ENCODE results near the gene NDC80.
"Not testable (repeated sequence)": the region's sequence is repeated elsewhere in the genome, so short reads cannot be mapped to it uniquely, and the experiment has no call there.

NDC80 gene

DNA sequence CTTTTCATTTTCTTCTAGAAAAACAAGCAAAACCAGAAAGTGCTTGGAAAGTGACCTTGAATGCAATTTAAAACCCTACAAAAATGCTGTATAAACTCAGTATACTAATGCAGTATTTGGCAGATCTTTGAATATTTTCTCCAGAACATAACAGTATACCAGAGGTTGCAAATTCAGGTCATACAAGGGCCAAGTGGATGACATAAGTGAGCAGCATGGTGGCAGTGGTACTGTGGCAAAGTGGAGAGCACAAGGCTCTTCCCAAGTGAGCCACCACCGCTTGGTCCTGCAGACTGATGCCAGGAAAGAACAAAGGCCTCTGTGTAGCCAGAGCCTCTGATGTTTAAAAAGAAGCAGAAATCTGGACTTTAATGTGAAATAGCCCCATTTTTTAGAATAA lies 33.1 kb upstream of the NDC80 start:
- H3K18ac ChIP-seq (ENCODE audit: low read length) = no peak overlapping the region
- no peak overlapping the region for H4K91ac ChIP-seq (ENCODE audit: low read depth, low read length, poor library complexity)
- no peak for DNase-seq (ENCODE audit: low spot score)
- no peaks in the 10 kb centered on the region for H3K9me3 ChIP-seq (replicated peaks in 1 of 2; ENCODE audit: control insufficient read depth in 2 of 2, insufficient read depth in 1 of 2, low read depth in 1 of 2, low read length in 2 of 2)
- H3K27ac ChIP-seq (replicated peaks; ENCODE audit: low read length) = no peak overlapping the region
- H3K4me1 ChIP-seq (ENCODE audit: control insufficient read depth in 2 of 2, insufficient read depth in 1 of 2, low read depth in 1 of 2, low read length in 2 of 2) = no peaks in the 10 kb centered on the region
- H3K4me3 ChIP-seq (ENCODE audit: low read length in 2 of 2) = no peak overlapping the region
- H3K27me3 ChIP-seq (ENCODE audit: control insufficient read depth in 3 of 3, insufficient read depth in 3 of 3, low read depth in 1 of 3, low read length in 3 of 3) = no peaks in the 10 kb centered on the region
- no peak overlapping the region for H3K9ac ChIP-seq (ENCODE audit: low read depth, low read length, poor library complexity)
- H2BK120ac ChIP-seq (ENCODE audit: low read depth, low read length) = no peak overlapping the region
- WGBS, 2 donors (ENCODE audit: extremely low coverage in 2 of 2, insufficient read length in 2 of 2, insufficient replicate concordance in 1 of 2) = no CpG with 5 or more reads among the region's 1 CpG
- H2AFZ ChIP-seq (ENCODE audit: low read length) = no peak overlapping the region
- H3K23ac ChIP-seq (ENCODE audit: low read depth, low read length, poor library complexity) = no peak overlapping the region
- no peak overlapping the region for H3K14ac ChIP-seq (ENCODE audit: low read length)
- H3K79me1 ChIP-seq (ENCODE audit: low read depth, low read length) = no peaks in the 10 kb centered on the region
- H4K8ac ChIP-seq (ENCODE audit: low read depth, low read length) = no peak overlapping the region
- no peak overlapping the region for H3K4ac ChIP-seq (ENCODE audit: low read length)
- H3K4me2 ChIP-seq (ENCODE audit: insufficient read depth, low read length, poor library complexity, severe bottlenecking) = no peak overlapping the region
- no peak overlapping the region for H2BK12ac ChIP-seq (ENCODE audit: low read length)
- no peak overlapping the region for H2BK5ac ChIP-seq (ENCODE audit: low read length)
- H2AK5ac ChIP-seq (ENCODE audit: low read depth, low read length) = no peak overlapping the region
- no peak overlapping the region for H2BK15ac ChIP-seq (ENCODE audit: low read length)
- peaks cover 2 to 10% of the 10 kb centered on the region in 2 donors for H3K36me3 ChIP-seq (replicated peaks in 1 of 2; ENCODE audit: control insufficient read depth in 2 of 2, insufficient read depth in 2 of 2, low read length in 2 of 2)

GRCh38 chr18:2538844-2539243 lies 32.5 kb upstream of the NDC80 start:
- Histone ChIP-seq H3K27me3 (ENCODE audit: control insufficient read depth in 3 of 3, insufficient read depth in 3 of 3, low read depth in 1 of 3, low read length in 3 of 3) (no peaks in the 10 kb centered on the region), H3K23ac (ENCODE audit: low read depth, low read length, poor library complexity) (no peak overlapping the region), H2BK5ac (ENCODE audit: low read length) (no peak overlapping the region), H3K79me1 (ENCODE audit: low read depth, low read length) (no peaks in the 10 kb centered on the region), H4K8ac (ENCODE audit: low read depth, low read length) (no peak overlapping the region), H3K18ac (ENCODE audit: low read length) (no peak overlapping the region), H3K27ac (replicated peaks; ENCODE audit: low read length) (no peak overlapping the region), H3K14ac (ENCODE audit: low read length) (no peak overlapping the region), H3K4me1 (ENCODE audit: control insufficient read depth in 2 of 2, insufficient read depth in 1 of 2, low read depth in 1 of 2, low read length in 2 of 2) (no peaks in the 10 kb centered on the region), H3K4me3 (ENCODE audit: low read length in 2 of 2) (no peak overlapping the region), H3K36me3 (replicated peaks in 1 of 2; ENCODE audit: control insufficient read depth in 2 of 2, insufficient read depth in 2 of 2, low read length in 2 of 2) (peaks cover 2 to 12% of the 10 kb centered on the region in 2 donors), H3K9me3 (replicated peaks in 1 of 2; ENCODE audit: control insufficient read depth in 2 of 2, insufficient read depth in 1 of 2, low read depth in 1 of 2, low read length in 2 of 2) (no peaks in the 10 kb centered on the region), H3K4me2 (ENCODE audit: insufficient read depth, low read length, poor library complexity, severe bottlenecking) (no peak overlapping the region), H2BK120ac (ENCODE audit: low read depth, low read length) (no peak overlapping the region), H3K4ac (ENCODE audit: low read length) (no peak overlapping the region), H2AK5ac (ENCODE audit: low read depth, low read length) (no peak overlapping the region), H3K9ac (ENCODE audit: low read depth, low read length, poor library complexity) (no peak overlapping the region), H2BK15ac (ENCODE audit: low read length) (no peak overlapping the region), H2BK12ac (ENCODE audit: low read length) (no peak overlapping the region), H2AFZ (ENCODE audit: low read length) (no peak overlapping the region), H4K91ac (ENCODE audit: low read depth, low read length, poor library complexity) (no peak overlapping the region)
- DNase-seq (ENCODE audit: low spot score) = no peak
- WGBS, 2 donors (ENCODE audit: extremely low coverage in 2 of 2, insufficient read length in 2 of 2, insufficient replicate concordance in 1 of 2) = no CpG with 5 or more reads among the region's 1 CpG

GRCh38 chr18:2540575-2540974 lies 30.8 kb upstream of the NDC80 start:
- Histone ChIP-seq H3K4ac (ENCODE audit: low read length) (no peak overlapping the region), H3K18ac (ENCODE audit: low read length) (no peak overlapping the region), H3K79me1 (ENCODE audit: low read depth, low read length) (no peaks in the 10 kb centered on the region), H3K9ac (ENCODE audit: low read depth, low read length, poor library complexity) (no peak overlapping the region), H3K9me3 (replicated peaks in 1 of 2; ENCODE audit: control insufficient read depth in 2 of 2, insufficient read depth in 1 of 2, low read depth in 1 of 2, low read length in 2 of 2) (no peaks in the 10 kb centered on the region), H2BK5ac (ENCODE audit: low read length) (no peak overlapping the region), H2BK15ac (ENCODE audit: low read length) (no peak overlapping the region), H3K27me3 (ENCODE audit: control insufficient read depth in 3 of 3, insufficient read depth in 3 of 3, low read depth in 1 of 3, low read length in 3 of 3) (no peaks in the 10 kb centered on the region), H2AFZ (ENCODE audit: low read length) (no peak overlapping the region), H3K14ac (ENCODE audit: low read length) (no peak overlapping the region), H3K4me3 (ENCODE audit: low read length in 2 of 2) (no peak overlapping the region), H2BK12ac (ENCODE audit: low read length) (no peak overlapping the region), H3K4me2 (ENCODE audit: insufficient read depth, low read length, poor library complexity, severe bottlenecking) (no peak overlapping the region), H4K8ac (ENCODE audit: low read depth, low read length) (no peak overlapping the region), H3K23ac (ENCODE audit: low read depth, low read length, poor library complexity) (no peak overlapping the region), H3K27ac (replicated peaks; ENCODE audit: low read length) (no peak overlapping the region), H3K4me1 (ENCODE audit: control insufficient read depth in 2 of 2, insufficient read depth in 1 of 2, low read depth in 1 of 2, low read length in 2 of 2) (no peaks in the 10 kb centered on the region), H3K36me3 (replicated peaks in 1 of 2; ENCODE audit: control insufficient read depth in 2 of 2, insufficient read depth in 2 of 2, low read length in 2 of 2) (peaks cover 2 to 15% of the 10 kb centered on the region in 2 donors), H2BK120ac (ENCODE audit: low read depth, low read length) (no peak overlapping the region), H4K91ac (ENCODE audit: low read depth, low read length, poor library complexity) (no peak overlapping the region), H2AK5ac (ENCODE audit: low read depth, low read length) (no peak overlapping the region)
- DNase-seq (ENCODE audit: low spot score) = no peak
- no CpG with 5 or more reads among the region's 4 CpGs for whole genome bisulfite sequencing, 2 donors (ENCODE audit: extremely low coverage in 2 of 2, insufficient read length in 2 of 2, insufficient replicate concordance in 1 of 2)

- not testable (repeated sequence) for H3K23ac ChIP-seq (ENCODE audit: low read depth, low read length, poor library complexity); H4K8ac ChIP-seq (ENCODE audit: low read depth, low read length); H3K79me1 ChIP-seq (ENCODE audit: low read depth, low read length); H4K91ac ChIP-seq (ENCODE audit: low read depth, low read length, poor library complexity); H2BK120ac ChIP-seq (ENCODE audit: low read depth, low read length); H3K9me3 ChIP-seq (replicated peaks in 1 of 2; ENCODE audit: control insufficient read depth in 2 of 2, insufficient read depth in 1 of 2, low read depth in 1 of 2, low read length in 2 of 2); H3K4me1 ChIP-seq (ENCODE audit: control insufficient read depth in 2 of 2, insufficient read depth in 1 of 2, low read depth in 1 of 2, low read length in 2 of 2); H3K4me3 ChIP-seq (ENCODE audit: low read length in 2 of 2); H3K9ac ChIP-seq (ENCODE audit: low read depth, low read length, poor library complexity); H2BK5ac ChIP-seq (ENCODE audit: low read length); H2AFZ ChIP-seq (ENCODE audit: low read length); H3K14ac ChIP-seq (ENCODE audit: low read length); H3K27me3 ChIP-seq (ENCODE audit: control insufficient read depth in 3 of 3, insufficient read depth in 3 of 3, low read depth in 1 of 3, low read length in 3 of 3); H2AK5ac ChIP-seq (ENCODE audit: low read depth, low read length); H3K4ac ChIP-seq (ENCODE audit: low read length); H2BK15ac ChIP-seq (ENCODE audit: low read length); H3K27ac ChIP-seq (replicated peaks; ENCODE audit: low read length); H2BK12ac ChIP-seq (ENCODE audit: low read length); H3K4me2 ChIP-seq (ENCODE audit: insufficient read depth, low read length, poor library complexity, severe bottlenecking); H3K18ac ChIP-seq (ENCODE audit: low read length)
- peak; percentile 20 for DNase-seq (ENCODE audit: low spot score)
- WGBS, 2 donors (ENCODE audit: extremely low coverage in 2 of 2, insufficient read length in 2 of 2, insufficient replicate concordance in 1 of 2) = no CpG with 5 or more reads among the region's 3 CpGs
- H3K36me3 ChIP-seq (replicated peaks in 1 of 2; ENCODE audit: control insufficient read depth in 2 of 2, insufficient read depth in 2 of 2, low read length in 2 of 2) = peaks cover 2 to 20% of the 10 kb centered on the region in 2 donors
These were observed 29.3 kb upstream of the NDC80 start for GRCh38 chr18:2541925-2542563.
